Activated T-cell treated with anti-CD3 and anti-CD28 coated beads for 24 hours (primary cell): ENCODE measurements around the gene KRT6C.

Experiments
- DNase-seq: peaks from one replicate; pipeline ENCODE4 v3.0.0-alpha.2; 2020; ENCODE audit warnings: low read depth

Gene KRT6C

DNA sequence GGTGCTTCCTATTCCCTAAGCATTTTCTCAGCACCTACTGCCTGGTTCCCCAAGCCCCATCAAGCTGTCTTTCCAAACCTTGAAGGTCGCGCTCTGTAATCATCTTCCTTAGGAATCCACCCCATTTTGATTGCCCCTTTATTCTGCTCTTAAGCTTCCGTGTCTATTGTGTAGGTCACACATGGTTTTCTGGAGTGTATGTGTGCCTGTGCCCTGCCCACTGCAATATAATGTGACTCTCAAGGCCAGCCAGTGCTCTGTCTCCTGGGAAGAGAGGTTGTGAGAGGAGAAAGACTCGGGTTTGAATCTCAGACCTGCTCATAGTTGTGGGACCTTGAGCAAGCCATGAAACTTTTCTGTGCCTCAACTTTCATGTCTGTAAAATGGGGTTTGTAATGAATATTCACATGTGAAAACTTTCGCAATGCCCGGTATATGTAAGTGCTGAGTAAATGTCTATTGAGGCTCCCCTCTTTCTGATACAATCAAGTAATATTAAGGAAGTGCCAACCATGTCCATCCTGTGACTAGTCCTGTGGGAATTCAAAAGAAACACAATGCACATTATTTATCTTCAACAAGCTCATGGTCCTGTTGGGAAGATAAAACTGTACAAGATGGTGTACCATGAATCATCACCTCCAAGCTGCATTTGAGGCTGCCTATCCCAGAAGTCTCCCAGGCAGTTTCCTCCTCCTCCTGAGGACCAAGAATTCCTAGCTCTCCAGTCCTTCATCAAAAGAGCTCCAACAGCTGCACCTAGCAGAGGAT, 38.7 kb downstream of the KRT6C start:
- DNase-seq, result no peak

DNA sequence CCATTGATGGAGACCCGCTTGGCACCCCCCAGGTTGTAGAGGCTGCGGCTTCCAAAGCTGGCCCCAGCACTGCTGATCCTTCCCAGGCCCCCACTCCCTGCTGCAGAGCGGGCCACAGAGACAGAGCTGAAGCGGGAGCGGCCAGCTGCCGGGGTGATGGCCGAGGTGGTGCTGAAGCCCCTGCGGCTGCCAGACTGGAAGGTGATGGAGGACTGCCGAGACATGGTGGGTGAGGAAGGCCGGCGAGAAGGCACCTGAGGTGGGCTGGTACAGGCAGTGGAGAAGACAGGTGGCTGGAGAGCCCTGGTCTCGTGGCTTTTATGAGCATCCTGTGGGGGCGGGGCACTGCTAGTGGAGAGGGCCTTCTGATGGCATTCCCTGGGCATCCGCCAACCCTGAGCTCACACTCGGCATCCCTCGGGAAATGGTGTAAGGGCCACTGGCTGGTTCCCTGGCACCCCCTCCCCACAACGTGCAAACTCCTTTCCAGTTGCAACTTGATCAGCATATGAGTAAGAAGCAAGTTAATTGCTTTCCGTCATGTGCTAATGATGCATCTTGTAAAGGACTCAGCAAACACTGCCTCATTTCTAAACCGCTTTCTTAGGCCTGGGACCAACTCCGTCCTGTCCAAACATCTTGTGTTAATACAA, 39.4 kb downstream of the KRT6C start, which contains the start of gene KRT75:
Gene KRT75, minus strand, starts transcription at position 291 of the 653 bp plus-strand sequence. Its CDS starts 67 bp downstream, at position 224.
- no peak for DNase-seq

DNA sequence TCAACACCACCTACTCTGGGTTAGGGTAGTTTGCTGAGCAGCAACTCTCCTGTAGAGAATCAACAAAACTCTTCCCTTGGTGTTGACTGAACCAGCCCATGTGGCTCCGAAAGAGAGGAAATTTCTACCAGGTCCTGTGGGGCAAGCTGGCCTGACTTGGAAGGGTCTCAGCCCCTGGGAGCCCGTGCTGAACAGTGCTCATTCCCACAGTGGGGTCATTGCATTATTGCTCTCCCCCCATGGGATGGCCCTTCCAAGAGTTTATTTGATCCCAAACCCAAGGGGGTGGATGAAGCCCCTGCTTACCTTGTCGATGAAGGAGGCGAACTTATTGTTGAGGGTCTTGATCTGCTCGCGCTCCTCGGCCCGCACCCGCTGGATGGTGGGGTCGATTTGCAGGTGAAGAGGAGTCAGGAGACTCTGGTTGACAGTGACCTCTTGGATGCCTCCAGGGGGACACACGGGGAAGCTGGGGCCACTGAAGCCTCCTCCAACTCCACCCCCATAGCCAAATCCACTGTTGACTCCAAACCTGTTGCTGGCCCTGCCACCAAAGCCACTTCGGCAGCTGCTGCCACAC, 40.0 kb downstream of the KRT6C start:
- DNase-seq, result no peak

DNA sequence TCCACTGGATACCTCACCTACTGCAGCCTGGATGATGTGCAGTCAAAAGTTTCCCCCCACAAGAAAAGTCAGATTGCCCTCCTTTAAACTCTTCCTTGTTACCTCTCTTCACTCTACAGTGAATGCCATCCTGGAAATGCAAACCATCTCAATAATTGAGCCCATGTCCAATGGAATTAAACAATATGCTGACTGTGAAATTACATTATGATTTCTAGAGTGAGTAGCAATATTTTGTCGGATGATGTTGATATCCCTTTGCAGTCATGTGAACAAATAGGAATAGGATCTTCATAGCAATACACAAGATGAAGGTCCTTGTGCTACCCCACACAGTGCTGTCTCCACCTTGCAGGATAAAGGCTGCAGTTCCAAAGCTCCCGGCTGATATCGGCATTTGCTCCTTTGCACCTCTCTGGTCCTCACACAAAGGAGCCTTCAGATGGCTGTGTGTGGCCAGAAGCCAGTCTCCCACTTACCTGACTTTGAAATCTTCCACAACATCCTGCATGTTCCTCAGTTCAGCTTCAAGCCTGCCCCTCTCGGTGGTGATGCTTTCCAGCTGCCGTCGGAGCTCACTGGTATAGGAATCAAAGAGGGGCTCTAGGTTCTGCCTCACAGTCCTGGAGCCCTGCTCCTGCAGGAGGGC, 40.9 kb downstream of the KRT6C start:
- no peak for DNase-seq

DNA sequence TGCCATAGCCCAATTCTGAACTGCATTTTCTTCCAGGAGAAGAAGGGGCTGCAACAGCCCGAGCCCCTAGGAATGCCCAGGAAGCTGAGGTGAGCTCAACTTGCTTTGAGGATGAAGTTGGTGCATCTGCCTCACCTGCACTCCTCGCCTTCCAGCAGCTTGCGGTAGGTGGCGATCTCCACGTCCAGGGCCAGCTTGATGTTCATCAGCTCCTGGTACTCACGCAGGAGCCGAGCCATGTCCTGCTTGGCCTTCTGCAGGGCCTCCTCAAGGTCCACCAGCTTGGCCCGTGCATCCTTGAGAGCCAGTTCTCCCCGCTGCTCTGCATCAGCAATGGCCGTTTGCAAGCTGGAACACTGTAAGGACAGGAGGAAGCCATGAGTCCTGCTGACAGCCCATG, 45.5 kb downstream of the KRT6C start:
- DNase-seq, result no peak

DNA sequence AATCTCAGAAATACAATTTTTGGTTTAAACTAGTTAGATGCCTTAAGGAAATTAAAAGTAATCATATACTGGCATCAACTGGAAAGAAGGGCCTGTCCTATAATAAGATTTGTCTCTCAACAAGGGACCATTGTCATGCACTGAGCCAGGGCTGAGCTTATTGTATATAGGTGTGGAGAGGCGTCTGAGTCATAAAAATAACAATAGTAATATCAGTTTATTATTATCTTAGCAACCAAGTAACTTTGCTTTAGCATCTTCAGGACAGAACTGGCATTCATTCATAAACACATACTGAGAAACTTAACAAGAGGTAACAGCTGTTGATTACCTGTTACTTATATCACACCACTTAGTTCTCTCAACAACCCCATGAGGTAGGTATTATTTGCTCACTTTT, 46.5 kb downstream of the KRT6C start:
- DNase-seq, result no peak

DNA sequence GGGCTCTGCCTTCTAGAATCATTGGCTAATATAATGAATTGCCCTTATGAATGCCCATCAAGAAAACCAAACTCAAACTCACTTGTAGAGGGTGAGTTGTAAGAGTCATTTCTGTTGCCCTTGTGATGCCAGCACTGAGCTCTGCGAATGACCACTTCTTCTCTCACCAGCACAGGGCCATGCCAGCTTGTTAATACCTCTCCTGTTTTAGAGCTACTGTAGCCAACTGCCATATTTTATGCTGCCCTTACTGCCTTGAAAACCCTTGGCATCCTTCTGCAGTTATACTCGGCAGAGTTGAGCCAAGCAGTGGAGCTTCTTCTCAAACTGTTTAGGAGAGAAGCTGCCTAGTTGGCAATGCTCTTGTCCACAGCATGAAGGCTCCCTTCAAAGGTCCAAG, 47.6 kb downstream of the KRT6C start:
- no peak for DNase-seq

DNA sequence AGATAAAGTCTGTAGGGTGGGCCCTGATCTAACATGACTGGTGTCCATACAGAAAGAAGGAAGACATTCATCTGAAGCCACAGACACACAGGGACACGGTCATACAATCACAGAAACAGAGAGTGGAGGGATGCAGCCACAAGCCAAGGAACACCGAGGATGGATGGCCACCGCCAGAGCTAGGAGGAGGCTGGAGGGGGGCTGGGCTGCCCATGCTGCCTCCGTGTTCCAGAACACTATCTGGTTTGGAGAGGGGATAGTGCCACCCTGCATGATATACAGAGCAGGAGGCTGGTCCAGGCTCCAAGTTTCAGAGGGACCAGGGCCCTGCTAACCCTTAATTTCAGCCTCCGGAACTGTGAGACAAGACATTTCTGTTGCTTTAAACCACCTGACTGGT, 48.1 kb downstream of the KRT6C start:
- no peak for DNase-seq

DNA sequence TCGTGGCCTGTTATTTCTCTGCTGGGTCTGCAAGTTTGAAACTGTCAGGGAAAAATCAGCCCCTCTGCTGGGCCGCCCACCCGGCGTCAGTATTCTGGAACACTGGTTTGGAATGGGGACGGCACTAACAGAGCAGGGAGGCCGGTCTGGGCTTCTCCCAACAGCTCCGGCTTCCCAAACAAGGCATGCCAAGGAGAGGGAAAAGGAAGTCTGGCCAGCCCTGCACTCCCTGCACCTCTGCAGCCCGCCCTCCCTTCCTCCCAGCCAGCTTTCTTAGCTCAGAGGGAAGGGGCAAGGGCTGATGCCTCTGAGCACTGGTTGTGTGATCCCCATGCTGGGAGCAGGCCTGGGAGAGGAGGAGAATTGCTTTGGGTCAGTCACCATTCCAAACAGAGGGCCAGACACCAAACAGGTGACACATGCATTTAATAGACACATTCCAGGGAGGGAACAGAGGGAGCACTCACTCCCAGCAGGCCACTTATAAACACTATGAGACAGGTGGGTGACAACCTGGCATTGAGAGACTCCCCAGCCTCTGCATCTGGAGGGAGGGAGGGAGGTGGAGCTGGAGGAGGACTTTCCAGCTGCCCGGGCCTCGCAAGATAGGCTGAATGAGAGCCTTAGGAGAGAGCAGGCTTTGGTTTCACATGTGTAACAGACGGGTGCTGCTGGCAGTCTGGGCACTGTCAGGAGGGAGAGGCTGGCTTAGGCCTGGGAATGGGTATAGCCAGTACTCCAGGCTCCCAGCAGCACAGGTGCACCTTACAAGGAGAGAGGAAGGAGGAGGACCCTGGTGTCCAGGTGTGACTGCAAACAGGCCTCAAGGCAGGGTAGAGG, 49.7 kb downstream of the KRT6C start:
- DNase-seq, result no peak

GRCh38 chr12:52423035-52423434, 50.6 kb downstream of the KRT6C start:
- no peak for DNase-seq

DNA sequence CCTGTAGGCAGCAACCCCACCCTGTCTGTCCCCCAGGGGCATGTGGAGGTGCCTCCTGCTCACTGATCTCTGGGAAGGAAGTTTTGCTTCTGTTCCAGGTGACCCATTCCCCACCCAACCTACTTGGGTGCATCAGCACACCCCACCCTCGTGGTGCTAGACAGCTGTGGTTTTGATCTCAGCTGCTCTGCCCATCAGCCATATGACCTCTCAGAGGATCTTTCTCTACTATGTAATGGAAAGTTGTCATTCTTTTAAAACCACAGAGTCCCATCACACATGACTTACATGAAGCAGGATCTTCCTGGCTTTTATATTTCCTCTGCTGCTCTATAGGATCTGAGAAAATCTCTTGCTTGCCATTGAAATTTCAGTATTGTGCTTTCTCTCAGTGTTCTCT, 53.9 kb downstream of the KRT6C start:
- no peak for DNase-seq

GRCh38 chr12:52418576-52419110, 55.0 kb downstream of the KRT6C start:
- no peak for DNase-seq
